SK-N-SH (cell line): ENCODE results near the gene NLGN1.

Experiments
- CTCF ChIP-seq: fragments of 200-600 bp; sonication (generic); IDR thresholded peaks from 2 replicates; pipeline ENCODE4 v1.6.1; 2017; ENCODE audit warnings: antibody characterized with exemption, mild to moderate bottlenecking, moderate library complexity
- FOXJ3 ChIP-seq: sonication (generic); formaldehyde crosslinking; IDR thresholded peaks from 2 replicates; pipeline ENCODE4 v1.5.1; 2020; ENCODE audit warnings: mild to moderate bottlenecking, missing genetic modification reagents
- JUND ChIP-seq: IDR thresholded peaks from 2 replicates; pipeline ENCODE4 v1.4.0; 2012
- MXI1 ChIP-seq: IDR thresholded peaks from 2 replicates; pipeline ENCODE4 v1.6.1; 2012; ENCODE audit warnings: mild to moderate bottlenecking, low read depth, low read length, improper control_type of control experiment
- RXRA ChIP-seq: IDR thresholded peaks from 2 replicates; pipeline ENCODE4 v1.4.0; 2012; ENCODE audit warnings: low read depth, mild to moderate bottlenecking, borderline replicate concordance
- USF1 ChIP-seq: IDR thresholded peaks from 2 replicates; pipeline ENCODE4 v1.4.0; 2012; ENCODE audit warnings: low read depth, borderline replicate concordance
- ZBTB33 ChIP-seq: IDR thresholded peaks from 2 replicates; pipeline ENCODE4 v1.4.0; 2012; ENCODE audit warnings: low read depth, borderline replicate concordance

GRCh38 chr3:174206607-174207192 lies 809.2 kb downstream of the NLGN1 start:
- no peak for TF ChIP-seq CTCF
- no peak for TF ChIP-seq JUND
- no peak for TF ChIP-seq ZBTB33
- TF ChIP-seq RXRA, result no peak
- TF ChIP-seq MXI1, result no peak
- TF ChIP-seq FOXJ3, result no peak
- no peak for TF ChIP-seq USF1
